ENCODE results near the gene MFSD2A. TPM values are rescaled to one million over a fixed set of nuclear protein-coding genes. Genes with fewer than 3 reads are reported as not detected.

Gene MFSD2A
- total and polyA plus RNA-seq, 4 donors, result 0.37 to 294 (median 171) TPM

DNA sequence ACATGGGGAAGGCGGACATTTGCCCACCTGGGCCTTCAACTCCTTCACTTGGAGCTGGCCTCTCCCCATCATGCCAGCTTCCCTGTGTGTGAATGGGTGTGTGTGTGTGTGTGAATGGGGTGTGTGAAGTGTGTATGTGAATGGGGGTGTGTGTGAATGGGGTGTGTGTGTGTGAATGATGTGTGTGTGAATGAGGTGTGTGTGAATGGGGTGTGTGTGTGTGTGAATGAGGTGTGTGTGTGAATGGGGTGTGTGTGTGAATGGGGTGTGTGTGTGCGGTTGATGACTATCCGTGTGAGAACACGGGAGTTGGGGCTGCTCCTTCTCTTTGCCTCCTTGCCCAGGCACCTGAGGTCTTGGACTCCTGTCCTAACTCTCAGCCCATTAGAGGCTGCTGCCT lies 9.6 kb downstream of the MFSD2A start:
- WGBS, result 97% methylated on average over 4 of the region's 4 CpGs

More for the DNA sequence above, 9.6 kb downstream of the MFSD2A start:
- no peak for DNase-seq (ENCODE audit: low spot score)
- Histone ChIP-seq H3K9me3 (ENCODE audit: control insufficient read depth in 4 of 4, low read length in 3 of 4) (no peaks in the 10 kb centered on the region), H3K27ac (ENCODE audit: low read depth in 1 of 2, low read length in 2 of 2) (no peak overlapping the region), H3K4me3 (ENCODE audit: low read depth in 1 of 3, low read length in 3 of 3) (no peak overlapping the region), H3K4me1 (ENCODE audit: control insufficient read depth in 4 of 4, insufficient read depth in 4 of 4, low read length in 3 of 4) (peaks cover 6 to 21% (median 18%) of the 10 kb centered on the region in 4 donors), H3K36me3 (ENCODE audit: control insufficient read depth in 4 of 4, insufficient read depth in 3 of 4, low read depth in 1 of 4, low read length in 3 of 4) (peaks cover 30 to 55% (median 39%) of the 10 kb centered on the region in 4 donors), H3K9ac (ENCODE audit: low read depth in 1 of 2, low read length in 2 of 2) (no peak overlapping the region), H3K27me3 (ENCODE audit: control insufficient read depth in 4 of 4, insufficient read depth in 4 of 4, low read length in 3 of 4) (no peaks in the 10 kb centered on the region)
- no peak for TF ChIP-seq CTCF (IDR thresholded peaks at IDR 0.05; ENCODE audit: low read depth, low read length, missing input control)
- no peak for TF ChIP-seq FOXA1 (IDR thresholded peaks at IDR 0.05)
- no peak for TF ChIP-seq HNF4A (conservative IDR thresholded peaks at IDR 0.05)
- TF ChIP-seq EGR1 (IDR thresholded peaks at IDR 0.05; ENCODE audit: low read depth in 2 of 2), result no peak
- TF ChIP-seq TAF1 (conservative IDR thresholded peaks at IDR 0.05), result no peak
- no peak for TF ChIP-seq NR2F2 (IDR thresholded peaks at IDR 0.05)
- no peak for TF ChIP-seq RAD21 (IDR thresholded peaks at IDR 0.05)
- no peak for TF ChIP-seq GABPA (IDR thresholded peaks at IDR 0.05 in 1 of 2, conservative IDR thresholded peaks at IDR 0.05 in 1 of 2)
- TF ChIP-seq, protein P1, sequence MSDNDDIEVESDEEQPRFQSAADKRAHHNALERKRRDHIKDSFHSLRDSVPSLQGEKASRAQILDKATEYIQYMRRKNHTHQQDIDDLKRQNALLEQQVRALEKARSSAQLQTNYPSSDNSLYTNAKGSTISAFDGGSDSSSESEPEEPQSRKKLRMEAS (IDR thresholded peaks at IDR 0.05), result no peak
- no peak for TF ChIP-seq ZBTB33 (IDR thresholded peaks at IDR 0.05)
- no peak for TF ChIP-seq RXRA (IDR thresholded peaks at IDR 0.05)
- TF ChIP-seq, protein P2, sequence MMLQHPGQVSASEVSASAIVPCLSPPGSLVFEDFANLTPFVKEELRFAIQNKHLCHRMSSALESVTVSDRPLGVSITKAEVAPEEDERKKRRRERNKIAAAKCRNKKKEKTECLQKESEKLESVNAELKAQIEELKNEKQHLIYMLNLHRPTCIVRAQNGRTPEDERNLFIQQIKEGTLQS (IDR thresholded peaks at IDR 0.05), result no peak
- TF ChIP-seq HNF4G (IDR thresholded peaks at IDR 0.05), result no peak
- TF ChIP-seq JUND (IDR thresholded peaks at IDR 0.05), result no peak
- no peak for TF ChIP-seq YY1 (IDR thresholded peaks at IDR 0.05)
- TF ChIP-seq REST (IDR thresholded peaks at IDR 0.05), result no peak
- TF ChIP-seq FOXA2 (IDR thresholded peaks at IDR 0.05), result no peak

Data from liver (tissue), 9 donors.